ENCODE measurements around the gene KLHL10. TPM values are rescaled to one million over a fixed set of nuclear protein-coding genes. Genes with fewer than 3 reads are reported as not detected.
A peak's percentile ranks its signal among the peaks of the same experiment; 100 is the strongest.
"Not testable (repeated sequence)": the region's sequence is repeated elsewhere in the genome, so short reads cannot be mapped to it uniquely, and the experiment has no call there.

Gene KLHL10
- total and polyA plus RNA-seq, 2 of the 4 experiments (the other 2 are of a cell fraction), result 0.18 TPM; not detected in 1

DNA sequence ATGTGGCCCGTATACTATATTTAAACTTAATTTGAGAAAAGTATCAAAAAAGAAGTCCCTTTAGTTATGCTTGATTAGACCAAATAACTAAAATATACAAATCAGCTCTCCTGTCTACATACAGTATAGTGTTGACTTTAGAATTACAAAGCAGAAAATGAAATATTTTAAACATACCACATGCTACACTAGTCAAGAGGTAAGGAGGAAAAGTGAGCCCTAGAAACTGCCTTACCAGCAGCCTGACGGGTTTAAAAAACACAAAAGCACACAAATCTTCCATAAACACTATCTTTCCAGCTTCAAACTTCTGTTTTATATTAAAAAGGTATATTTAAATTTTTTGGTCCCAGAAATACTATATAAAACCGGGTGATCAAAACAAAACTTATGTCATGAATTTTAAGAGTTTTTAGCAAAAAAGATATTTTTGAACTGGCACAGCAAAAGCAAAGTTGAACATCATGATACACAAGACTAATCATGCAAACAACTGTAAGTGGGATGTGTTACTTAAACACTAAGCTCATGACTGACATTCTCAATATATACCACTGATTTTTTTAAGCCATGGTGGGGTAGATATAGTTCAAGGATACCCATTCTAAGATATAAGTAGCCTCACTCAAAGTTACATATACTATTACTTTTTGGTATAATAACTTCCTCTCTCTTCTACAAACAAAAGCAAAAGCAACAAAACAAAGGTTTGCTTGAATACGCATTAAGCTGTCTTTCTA lies 11.8 kb downstream of the KLHL10 start:
- dilution Hi-C loops (cut with HindIII; ENCODE audit: low sequenced_read_pairs, unreplicated experiment) (no loop called here), intact Hi-C loops (cut with micrococcal nuclease) (no loop called here), in situ Hi-C loops (cut with MboI; ENCODE audit: low sequenced_read_pairs) (no loop called here)
- peaks cover 33% of the 10 kb centered on the region for H4K20me1 ChIP-seq (ENCODE audit: insufficient read depth, low read length)
- H4K91ac ChIP-seq (ENCODE audit: insufficient read depth, low read depth, low read length), result no peak overlapping the region
- no peaks in the 10 kb centered on the region for H3K9me3 ChIP-seq (ENCODE audit: control insufficient read depth, insufficient read depth, low read length)
- H2BK15ac ChIP-seq (ENCODE audit: low read depth, low read length), result no peak overlapping the region
- ATAC-seq (ENCODE audit: low read depth) (peak; percentile 29; the same call in 1 of the 2 replicates), DNase-seq (no peak)
- H3K27ac ChIP-seq (ENCODE audit: insufficient read depth, low read length), result no peak overlapping the region
- H4K5ac ChIP-seq (ENCODE audit: low read depth, low read length), result no peak overlapping the region
- H2BK20ac ChIP-seq (ENCODE audit: low read depth, low read length), result no peak overlapping the region
- no peak overlapping the region for H4K8ac ChIP-seq (ENCODE audit: low read depth in 2 of 2, low read length in 2 of 2)
- peaks cover 13% of the 10 kb centered on the region for H3K36me3 ChIP-seq (ENCODE audit: control insufficient read depth, insufficient read depth, low read length)
- no peak overlapping the region for H3K4ac ChIP-seq (ENCODE audit: low read depth, low read length)
- TF ChIP-seq MAZ (IDR thresholded peaks at IDR 0.05; ENCODE audit: borderline replicate concordance, low read depth, low read length) (no peak), CHD1 (IDR thresholded peaks at IDR 0.05; ENCODE audit: low read depth, low read length) (no peak)
- H3K23ac ChIP-seq (ENCODE audit: low read depth, low read length), result no peak overlapping the region
- peaks cover 24 to 51% of the 10 kb centered on the region in 2 experiments for H3K79me1 ChIP-seq (ENCODE audit: low read depth in 1 of 2, low read length in 2 of 2)
- H2BK5ac ChIP-seq (ENCODE audit: low read depth, low read length, poor library complexity, severe bottlenecking), result no peak overlapping the region
- WGBS, 2 experiments (ENCODE audit: extremely low coverage in 2 of 2, insufficient read length in 1 of 2), result no CpG with 5 or more reads among the region's 4 CpGs
- H2BK120ac ChIP-seq (ENCODE audit: low read depth, low read length), result no peak overlapping the region
- no peak overlapping the region for H2AK5ac ChIP-seq (ENCODE audit: low read depth, low read length)
- CTCF ChIA-PET, result interaction anchor here (0.8 to 2.0 kb wide), 2 partner anchors 9 to 14 kb away, joined by 3 to 6 read pairs; no protein-coding TSS in a partner anchor
- H3K4me2 ChIP-seq (ENCODE audit: low read depth, low read length), result no peak overlapping the region
- no peak overlapping the region for H2AFZ ChIP-seq (replicated peaks; ENCODE audit: low read length, poor library complexity)
- no peak overlapping the region for H3K56ac ChIP-seq (ENCODE audit: extremely low read depth, insufficient read depth, low read length)
- H3K4me1 ChIP-seq (ENCODE audit: control insufficient read depth, insufficient read depth, low read length), result 0 out of 2 replicates have a peak, but pooled peaks cover 2% of the 10 kb centered on the region
- H3K9ac ChIP-seq (ENCODE audit: low read depth, low read length), result no peak overlapping the region
- H2AK9ac ChIP-seq (replicated peaks; ENCODE audit: low read depth, low read length, poor library complexity), result no peak overlapping the region
- no peak overlapping the region for H3K4me3 ChIP-seq (ENCODE audit: insufficient read depth, low read depth, low read length)
- no peak overlapping the region for H3K14ac ChIP-seq (replicated peaks; ENCODE audit: low read depth, low read length)
- no peaks in the 10 kb centered on the region for H3K27me3 ChIP-seq (ENCODE audit: control insufficient read depth, insufficient read depth, low read length)
- peaks cover 9% of the 10 kb centered on the region for H3K9me1 ChIP-seq (ENCODE audit: insufficient read depth, low read length)
- POLR2A ChIA-PET (ENCODE audit: unreplicated experiment), result interaction anchor here (0.6 kb wide), 1 partner anchor 117 kb away, joined by 19 read pairs; no protein-coding TSS in a partner anchor
- H3K18ac ChIP-seq (ENCODE audit: low read depth, low read length), result no peak overlapping the region
- no TSS peak for BruUV-seq (replicated peaks)

DNA sequence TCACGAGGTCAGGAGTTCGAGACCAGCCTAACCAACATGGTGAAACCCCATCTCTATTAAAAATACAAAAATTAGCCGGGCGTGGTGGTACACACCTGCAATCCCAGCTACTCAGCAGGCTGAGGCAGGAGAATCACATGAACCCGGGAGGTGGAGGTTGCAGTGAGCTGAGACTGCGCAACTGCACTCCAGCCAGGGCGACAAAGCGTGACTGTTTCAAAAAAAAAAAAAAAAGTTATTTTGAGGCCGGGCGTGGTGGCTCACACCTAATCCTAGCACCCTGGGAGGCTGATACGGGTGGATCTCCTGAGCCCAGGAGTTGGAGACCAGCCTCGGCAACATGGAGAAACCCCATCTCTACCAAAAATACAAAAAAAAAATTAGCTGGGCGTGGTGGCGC lies 13.8 kb downstream of the KLHL10 start:
- H2AK9ac ChIP-seq (replicated peaks; ENCODE audit: low read depth, low read length, poor library complexity); POLR2A ChIA-PET (ENCODE audit: unreplicated experiment); DNase-seq; H3K18ac ChIP-seq (ENCODE audit: low read depth, low read length); H2AFZ ChIP-seq (replicated peaks; ENCODE audit: low read length, poor library complexity); H3K9me1 ChIP-seq (ENCODE audit: insufficient read depth, low read length); H4K91ac ChIP-seq (ENCODE audit: insufficient read depth, low read depth, low read length); H2AK5ac ChIP-seq (ENCODE audit: low read depth, low read length); H2BK20ac ChIP-seq (ENCODE audit: low read depth, low read length); H4K5ac ChIP-seq (ENCODE audit: low read depth, low read length); H2BK15ac ChIP-seq (ENCODE audit: low read depth, low read length); H3K27me3 ChIP-seq (ENCODE audit: control insufficient read depth, insufficient read depth, low read length); H3K4me2 ChIP-seq (ENCODE audit: low read depth, low read length); H4K8ac ChIP-seq (ENCODE audit: low read depth in 2 of 2, low read length in 2 of 2); BruUV-seq (replicated peaks); H3K4me3 ChIP-seq (ENCODE audit: insufficient read depth, low read depth, low read length); H3K4ac ChIP-seq (ENCODE audit: low read depth, low read length); ATAC-seq (ENCODE audit: low read depth); H3K27ac ChIP-seq (ENCODE audit: insufficient read depth, low read length); dilution Hi-C loops (cut with HindIII; ENCODE audit: low sequenced_read_pairs, unreplicated experiment); intact Hi-C loops (cut with micrococcal nuclease); H3K9me3 ChIP-seq (ENCODE audit: control insufficient read depth, insufficient read depth, low read length); H3K4me1 ChIP-seq (ENCODE audit: control insufficient read depth, insufficient read depth, low read length); H3K56ac ChIP-seq (ENCODE audit: extremely low read depth, insufficient read depth, low read length); H2BK120ac ChIP-seq (ENCODE audit: low read depth, low read length); H3K14ac ChIP-seq (replicated peaks; ENCODE audit: low read depth, low read length); H3K9ac ChIP-seq (ENCODE audit: low read depth, low read length); H3K23ac ChIP-seq (ENCODE audit: low read depth, low read length); H2BK5ac ChIP-seq (ENCODE audit: low read depth, low read length, poor library complexity, severe bottlenecking); in situ Hi-C loops (cut with MboI; ENCODE audit: low sequenced_read_pairs): not testable (repeated sequence)
- 100% methylated on average over 2 of the region's 14 CpGs; no CpG with 5 or more reads in 1 of the 2 experiments for WGBS, 2 experiments (ENCODE audit: extremely low coverage in 2 of 2, insufficient read length in 1 of 2)
- Histone ChIP-seq H3K79me1 (ENCODE audit: low read depth in 1 of 2, low read length in 2 of 2) (peaks cover 27 to 68% of the 10 kb centered on the region in 2 experiments), H3K36me3 (ENCODE audit: control insufficient read depth, insufficient read depth, low read length) (peaks cover 17% of the 10 kb centered on the region), H4K20me1 (ENCODE audit: insufficient read depth, low read length) (peaks cover 26% of the 10 kb centered on the region)
- CTCF ChIA-PET, result interaction anchor here (0.6 kb wide), 1 partner anchor 1829 kb away, joined by 4 read pairs; no protein-coding TSS in a partner anchor

Measured in IMR-90 (cell line).